ENCODE data around the gene GRIK1.
A peak's percentile ranks its signal among the peaks of the same experiment; 100 is the strongest.

The GRIK1 gene

DNA sequence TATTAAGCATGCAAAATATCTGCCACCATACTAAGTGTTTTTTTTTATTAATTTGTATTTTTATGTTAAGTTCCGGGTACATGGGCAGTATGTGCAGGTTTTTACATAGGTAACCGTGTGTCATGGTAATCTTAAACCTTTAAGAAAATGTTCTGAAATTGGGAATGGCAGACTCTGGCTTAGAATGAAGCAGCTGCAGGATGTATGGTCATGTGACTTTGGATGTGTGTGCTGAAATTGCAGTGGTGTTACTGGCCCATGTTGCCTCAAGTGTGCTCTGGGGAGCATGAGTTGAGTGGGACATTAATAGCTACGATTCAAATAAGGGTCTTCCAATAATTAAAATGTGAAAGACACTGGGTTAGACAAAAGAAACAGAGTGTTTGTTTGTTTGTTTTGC, 6.7 kb downstream of the GRIK1 start:
- Histone ChIP-seq H3K9ac (ENCODE audit: low read depth, low read length, poor library complexity) (no peak overlapping the region), H3K27ac (replicated peaks; ENCODE audit: low read length) (no peak overlapping the region), H3K79me1 (ENCODE audit: low read depth, low read length) (no peaks in the 10 kb centered on the region), H3K9me3 (replicated peaks in 1 of 2; ENCODE audit: control insufficient read depth in 2 of 2, insufficient read depth in 1 of 2, low read depth in 1 of 2, low read length in 2 of 2) (peaks cover 0 to 3% of the 10 kb centered on the region in 2 donors), H3K23ac (ENCODE audit: low read depth, low read length, poor library complexity) (no peak overlapping the region), H2AFZ (ENCODE audit: low read length) (no peak overlapping the region), H2BK15ac (ENCODE audit: low read length) (no peak overlapping the region), H3K4me2 (ENCODE audit: insufficient read depth, low read length, poor library complexity, severe bottlenecking) (no peak overlapping the region), H3K4me1 (ENCODE audit: control insufficient read depth in 2 of 2, insufficient read depth in 1 of 2, low read depth in 1 of 2, low read length in 2 of 2) (no peaks in the 10 kb centered on the region), H2BK120ac (ENCODE audit: low read depth, low read length) (no peak overlapping the region), H3K36me3 (replicated peaks in 1 of 2; ENCODE audit: control insufficient read depth in 2 of 2, insufficient read depth in 2 of 2, low read length in 2 of 2) (no peaks in the 10 kb centered on the region), H3K18ac (ENCODE audit: low read length) (no peak overlapping the region), H2BK12ac (ENCODE audit: low read length) (no peak overlapping the region), H4K8ac (ENCODE audit: low read depth, low read length) (no peak overlapping the region), H3K4me3 (ENCODE audit: low read length in 2 of 2) (no peak overlapping the region), H4K91ac (ENCODE audit: low read depth, low read length, poor library complexity) (no peak overlapping the region), H3K4ac (ENCODE audit: low read length) (no peak overlapping the region), H3K27me3 (ENCODE audit: control insufficient read depth in 3 of 3, insufficient read depth in 3 of 3, low read depth in 1 of 3, low read length in 3 of 3) (peaks cover 0 to 28% (median 3%) of the 10 kb centered on the region in 3 experiments), H3K14ac (ENCODE audit: low read length) (no peak overlapping the region), H2BK5ac (ENCODE audit: low read length) (no peak overlapping the region), H2AK5ac (ENCODE audit: low read depth, low read length) (no peak overlapping the region)
- DNase-seq (ENCODE audit: low spot score), result no peak
- WGBS, 2 donors (ENCODE audit: extremely low coverage in 2 of 2, insufficient read length in 2 of 2, insufficient replicate concordance in 1 of 2), result no CpG with 5 or more reads among the region's 3 CpGs

DNA sequence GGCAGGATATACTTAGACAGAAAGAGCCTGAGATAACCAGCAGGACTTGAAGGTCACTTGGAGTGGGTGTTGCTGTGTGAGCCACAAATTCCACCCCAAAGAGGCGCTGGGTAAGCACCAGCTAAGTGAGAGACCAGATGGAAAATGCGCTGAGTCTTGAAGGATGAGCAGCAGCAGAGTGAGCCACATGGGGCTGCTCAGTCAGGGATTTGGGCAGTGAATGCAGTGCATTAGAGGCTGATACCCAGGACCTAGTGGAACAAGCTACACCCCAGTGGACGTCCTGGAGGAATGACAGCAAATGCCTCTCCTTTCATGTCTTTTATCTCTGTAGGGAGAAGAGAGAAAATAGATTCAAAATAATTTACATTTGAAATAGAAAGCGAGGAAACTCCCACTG, 11.3 kb downstream of the GRIK1 start:
- H3K27ac ChIP-seq (replicated peaks; ENCODE audit: low read length), result no peak overlapping the region
- no CpG with 5 or more reads among the region's 4 CpGs for WGBS, 2 donors (ENCODE audit: extremely low coverage in 2 of 2, insufficient read length in 2 of 2, insufficient replicate concordance in 1 of 2)

DNA sequence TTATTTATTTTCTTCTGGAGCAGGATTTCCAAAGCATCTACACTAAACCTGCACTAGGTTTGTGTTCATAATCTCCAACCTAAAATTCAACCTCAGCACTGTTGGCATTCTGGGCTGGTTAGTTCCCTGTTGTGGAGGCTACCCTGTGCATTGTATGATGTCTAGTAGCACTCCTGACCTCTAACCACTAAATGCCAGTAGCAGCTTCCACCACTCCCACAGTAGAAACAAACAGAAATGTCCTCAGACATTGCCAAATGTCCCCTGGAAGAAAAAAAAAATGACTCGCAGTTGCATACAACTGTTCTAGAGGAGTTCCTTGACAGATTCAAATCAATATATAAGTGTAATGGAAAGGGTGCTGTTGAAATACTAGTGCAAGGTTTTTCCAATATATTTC, 18.9 kb downstream of the GRIK1 start:
- no peaks in the 10 kb centered on the region for H3K9me3 ChIP-seq (replicated peaks in 1 of 2; ENCODE audit: control insufficient read depth in 2 of 2, insufficient read depth in 1 of 2, low read depth in 1 of 2, low read length in 2 of 2)
- H4K91ac ChIP-seq (ENCODE audit: low read depth, low read length, poor library complexity), result no peak overlapping the region
- H2AK5ac ChIP-seq (ENCODE audit: low read depth, low read length), result no peak overlapping the region
- no peaks in the 10 kb centered on the region for H3K4me1 ChIP-seq (ENCODE audit: control insufficient read depth in 2 of 2, insufficient read depth in 1 of 2, low read depth in 1 of 2, low read length in 2 of 2)
- no peak overlapping the region for H2BK15ac ChIP-seq (ENCODE audit: low read length)
- no peak overlapping the region for H3K4me2 ChIP-seq (ENCODE audit: insufficient read depth, low read length, poor library complexity, severe bottlenecking)
- no peak overlapping the region for H2BK5ac ChIP-seq (ENCODE audit: low read length)
- H3K4me3 ChIP-seq (ENCODE audit: low read length in 2 of 2), result no peak overlapping the region
- WGBS, 2 donors (ENCODE audit: extremely low coverage in 2 of 2, insufficient read length in 2 of 2, insufficient replicate concordance in 1 of 2), result no CpG with 5 or more reads among the region's 1 CpG
- H2BK12ac ChIP-seq (ENCODE audit: low read length), result no peak overlapping the region
- no peak overlapping the region for H2BK120ac ChIP-seq (ENCODE audit: low read depth, low read length)
- no peaks in the 10 kb centered on the region for H3K27me3 ChIP-seq (ENCODE audit: control insufficient read depth in 3 of 3, insufficient read depth in 3 of 3, low read depth in 1 of 3, low read length in 3 of 3)
- H3K14ac ChIP-seq (ENCODE audit: low read length), result no peak overlapping the region
- no peak overlapping the region for H3K9ac ChIP-seq (ENCODE audit: low read depth, low read length, poor library complexity)
- no peak overlapping the region for H4K8ac ChIP-seq (ENCODE audit: low read depth, low read length)
- no peak overlapping the region for H3K18ac ChIP-seq (ENCODE audit: low read length)
- no peak overlapping the region for H3K27ac ChIP-seq (replicated peaks; ENCODE audit: low read length)
- H3K4ac ChIP-seq (ENCODE audit: low read length), result no peak overlapping the region
- no peak overlapping the region for H3K23ac ChIP-seq (ENCODE audit: low read depth, low read length, poor library complexity)
- H3K79me1 ChIP-seq (ENCODE audit: low read depth, low read length), result no peaks in the 10 kb centered on the region
- DNase-seq (ENCODE audit: low spot score), result no peak
- no peak overlapping the region for H2AFZ ChIP-seq (ENCODE audit: low read length)
- no peaks in the 10 kb centered on the region for H3K36me3 ChIP-seq (replicated peaks in 1 of 2; ENCODE audit: control insufficient read depth in 2 of 2, insufficient read depth in 2 of 2, low read length in 2 of 2)

More for the DNA sequence above, 11.3 kb downstream of the GRIK1 start:
- no peaks in the 10 kb centered on the region for H3K79me1 ChIP-seq (ENCODE audit: low read depth, low read length)
- no peak overlapping the region for H2BK15ac ChIP-seq (ENCODE audit: low read length)
- no peak overlapping the region for H4K91ac ChIP-seq (ENCODE audit: low read depth, low read length, poor library complexity)
- no peak overlapping the region for H2AK5ac ChIP-seq (ENCODE audit: low read depth, low read length)
- no peaks in the 10 kb centered on the region for H3K9me3 ChIP-seq (replicated peaks in 1 of 2; ENCODE audit: control insufficient read depth in 2 of 2, insufficient read depth in 1 of 2, low read depth in 1 of 2, low read length in 2 of 2)
- H2AFZ ChIP-seq (ENCODE audit: low read length), result no peak overlapping the region
- H3K4ac ChIP-seq (ENCODE audit: low read length), result no peak overlapping the region
- no peak overlapping the region for H3K4me3 ChIP-seq (ENCODE audit: low read length in 2 of 2)
- peak overlapping the region; percentile 29 for H3K23ac ChIP-seq (ENCODE audit: low read depth, low read length, poor library complexity)
- no peak for DNase-seq (ENCODE audit: low spot score)
- H2BK120ac ChIP-seq (ENCODE audit: low read depth, low read length), result no peak overlapping the region
- H2BK5ac ChIP-seq (ENCODE audit: low read length), result no peak overlapping the region
- H3K9ac ChIP-seq (ENCODE audit: low read depth, low read length, poor library complexity), result no peak overlapping the region
- no peaks in the 10 kb centered on the region for H3K36me3 ChIP-seq (replicated peaks in 1 of 2; ENCODE audit: control insufficient read depth in 2 of 2, insufficient read depth in 2 of 2, low read length in 2 of 2)
- H3K4me1 ChIP-seq (ENCODE audit: control insufficient read depth in 2 of 2, insufficient read depth in 1 of 2, low read depth in 1 of 2, low read length in 2 of 2), result no peaks in the 10 kb centered on the region
- H3K14ac ChIP-seq (ENCODE audit: low read length), result no peak overlapping the region
- no peaks in the 10 kb centered on the region for H3K27me3 ChIP-seq (ENCODE audit: control insufficient read depth in 3 of 3, insufficient read depth in 3 of 3, low read depth in 1 of 3, low read length in 3 of 3)
- no peak overlapping the region for H2BK12ac ChIP-seq (ENCODE audit: low read length)
- no peak overlapping the region for H3K18ac ChIP-seq (ENCODE audit: low read length)
- H3K4me2 ChIP-seq (ENCODE audit: insufficient read depth, low read length, poor library complexity, severe bottlenecking), result no peak overlapping the region
- H4K8ac ChIP-seq (ENCODE audit: low read depth, low read length), result no peak overlapping the region

DNA sequence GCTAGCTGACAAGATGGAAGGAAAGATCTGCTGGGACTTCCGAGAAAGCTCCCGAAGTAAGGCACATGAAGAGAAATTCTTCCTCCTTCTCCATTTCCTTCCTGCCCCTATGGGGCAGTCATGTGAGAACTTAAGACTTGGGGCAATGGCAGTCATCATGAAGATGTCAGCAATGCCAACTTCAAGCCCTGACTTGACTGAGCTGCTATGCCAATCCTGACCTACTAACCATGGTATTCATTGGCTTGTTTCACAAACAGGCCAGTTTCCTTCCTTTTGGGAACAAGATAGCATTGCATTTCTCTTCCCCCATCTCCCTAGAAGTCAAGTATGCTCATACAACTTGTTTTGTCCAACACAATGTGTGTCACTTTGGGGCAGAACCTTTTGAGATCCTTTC, 25.5 kb downstream of the GRIK1 start:
- H3K4me2 ChIP-seq (ENCODE audit: insufficient read depth, low read length, poor library complexity, severe bottlenecking), result no peak overlapping the region
- no CpG with 5 or more reads among the region's 2 CpGs for WGBS, 2 donors (ENCODE audit: extremely low coverage in 2 of 2, insufficient read length in 2 of 2, insufficient replicate concordance in 1 of 2)
- H2BK5ac ChIP-seq (ENCODE audit: low read length), result no peak overlapping the region

More for the DNA sequence above, 25.5 kb downstream of the GRIK1 start:
- no peaks in the 10 kb centered on the region for H3K36me3 ChIP-seq (replicated peaks in 1 of 2; ENCODE audit: control insufficient read depth in 2 of 2, insufficient read depth in 2 of 2, low read length in 2 of 2)
- no peak overlapping the region for H3K9ac ChIP-seq (ENCODE audit: low read depth, low read length, poor library complexity)
- no peak overlapping the region for H3K27ac ChIP-seq (replicated peaks; ENCODE audit: low read length)
- no peaks in the 10 kb centered on the region for H3K27me3 ChIP-seq (ENCODE audit: control insufficient read depth in 3 of 3, insufficient read depth in 3 of 3, low read depth in 1 of 3, low read length in 3 of 3)
- no peak overlapping the region for H3K14ac ChIP-seq (ENCODE audit: low read length)
- no peak overlapping the region for H2BK15ac ChIP-seq (ENCODE audit: low read length)
- H2AK5ac ChIP-seq (ENCODE audit: low read depth, low read length), result no peak overlapping the region
- H3K4me1 ChIP-seq (ENCODE audit: control insufficient read depth in 2 of 2, insufficient read depth in 1 of 2, low read depth in 1 of 2, low read length in 2 of 2), result no peaks in the 10 kb centered on the region
- peaks cover 0 to 2% of the 10 kb centered on the region in 2 donors for H3K9me3 ChIP-seq (replicated peaks in 1 of 2; ENCODE audit: control insufficient read depth in 2 of 2, insufficient read depth in 1 of 2, low read depth in 1 of 2, low read length in 2 of 2)
- peak overlapping the region in 1 of 2 donors; percentile 38 for H3K4me3 ChIP-seq (ENCODE audit: low read length in 2 of 2)
- no peak overlapping the region for H2AFZ ChIP-seq (ENCODE audit: low read length)
- no peak overlapping the region for H3K23ac ChIP-seq (ENCODE audit: low read depth, low read length, poor library complexity)
- no peaks in the 10 kb centered on the region for H3K79me1 ChIP-seq (ENCODE audit: low read depth, low read length)
- no peak overlapping the region for H3K18ac ChIP-seq (ENCODE audit: low read length)
- no peak overlapping the region for H3K4ac ChIP-seq (ENCODE audit: low read length)
- no peak overlapping the region for H4K8ac ChIP-seq (ENCODE audit: low read depth, low read length)
- no peak overlapping the region for H2BK120ac ChIP-seq (ENCODE audit: low read depth, low read length)
- no peak overlapping the region for H4K91ac ChIP-seq (ENCODE audit: low read depth, low read length, poor library complexity)
- H2BK12ac ChIP-seq (ENCODE audit: low read length), result no peak overlapping the region
- DNase-seq (ENCODE audit: low spot score), result no peak

All from neuronal stem cell (in vitro differentiated cells).